ENCODE measurements around the gene GNAO1. TPM values are rescaled to one million over a fixed set of nuclear protein-coding genes. Genes with fewer than 3 reads are reported as not detected.

GNAO1 gene
- total and polyA plus RNA-seq, 5 donors from 2014 or later, result 3.0 TPM; not detected in 4

DNA sequence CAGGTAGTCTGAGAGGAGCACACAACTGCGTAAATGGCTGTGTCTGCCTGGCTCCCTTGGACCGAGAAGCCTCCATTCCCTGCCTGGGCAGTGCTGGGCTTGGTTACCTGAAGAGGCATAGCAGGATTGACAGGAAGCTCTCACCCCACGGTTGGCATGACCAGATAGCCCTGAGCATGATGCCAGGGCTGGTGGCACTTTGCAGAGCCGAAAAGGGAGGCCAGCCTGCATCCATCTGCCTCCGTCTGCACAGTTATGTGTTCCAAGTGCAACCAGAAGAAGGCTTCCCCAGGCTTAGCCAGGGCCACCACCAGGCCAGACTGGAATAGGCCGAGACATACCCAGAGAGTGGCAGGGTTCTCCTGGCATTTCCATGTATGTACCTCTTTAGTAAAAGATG, 36.6 kb downstream of the GNAO1 start:
- no peaks in the 10 kb centered on the region for H3K27me3 ChIP-seq (ENCODE audit: control insufficient read depth, insufficient read depth, low read length)
- DNase-seq (no peak), ATAC-seq (ENCODE audit: low read depth in 2 of 2) (no peak)
- H3K9me3 Mint-ChIP-seq, result peaks cover 0 to 1% (median 0%) of the 10 kb centered on the region in 7 donors
- H3K4me1 ChIP-seq (ENCODE audit: control insufficient read depth, insufficient read depth, low read length, poor library complexity, severe bottlenecking), result no peaks in the 10 kb centered on the region
- no peaks in the 10 kb centered on the region for H3K36me3 Mint-ChIP-seq
- no peak overlapping the region for H3K4me3 ChIP-seq (ENCODE audit: low read depth, low read length)
- H3K27me3 Mint-ChIP-seq, result no peaks in the 10 kb centered on the region
- H3K4me1 Mint-ChIP-seq, result peaks cover 0 to 11% (median 2%) of the 10 kb centered on the region in 4 donors
- no peak overlapping the region for H3K27ac ChIP-seq (ENCODE audit: insufficient read depth, low read length, poor library complexity, severe bottlenecking)
- H3K36me3 ChIP-seq (ENCODE audit: control insufficient read depth, insufficient read depth, low read length), result no peaks in the 10 kb centered on the region
- H3K4me3 Mint-ChIP-seq, result peak overlapping the region in 1 of 4 donors; percentile 7
- H3K9me3 ChIP-seq (ENCODE audit: control insufficient read depth in 2 of 2, low read length in 2 of 2), result no peaks in the 10 kb centered on the region
- H3K27ac Mint-ChIP-seq, result no peak overlapping the region

DNA sequence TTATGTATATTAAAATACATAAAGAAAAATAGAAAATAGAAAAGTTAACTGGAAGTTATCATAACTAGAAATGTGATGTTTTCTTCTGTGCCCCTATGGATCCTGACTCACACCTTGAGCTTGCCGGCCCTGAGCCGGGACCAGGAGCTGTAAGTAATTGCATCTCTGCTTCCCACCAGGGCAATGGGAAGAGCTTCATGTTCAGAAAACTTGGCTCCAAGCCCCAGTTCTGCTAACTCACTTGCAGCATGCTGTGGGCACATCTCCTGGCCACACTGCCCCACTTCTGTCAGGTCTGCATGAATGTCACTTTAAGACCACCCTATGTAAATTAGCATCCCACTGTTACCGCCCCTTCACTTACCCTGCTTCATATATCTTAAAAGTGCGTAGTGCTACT, 37.2 kb downstream of the GNAO1 start:
- no peaks in the 10 kb centered on the region for H3K4me1 ChIP-seq (ENCODE audit: control insufficient read depth, insufficient read depth, low read length, poor library complexity, severe bottlenecking)
- peaks cover 2% of the 10 kb centered on the region for H3K27me3 ChIP-seq (ENCODE audit: control insufficient read depth, insufficient read depth, low read length)
- ATAC-seq (ENCODE audit: low read depth in 2 of 2) (no peak), DNase-seq (no peak)
- H3K9me3 Mint-ChIP-seq, result peaks cover 0 to 1% (median 0%) of the 10 kb centered on the region in 7 donors
- H3K27ac ChIP-seq (ENCODE audit: insufficient read depth, low read length, poor library complexity, severe bottlenecking), result no peak overlapping the region
- no peaks in the 10 kb centered on the region for H3K27me3 Mint-ChIP-seq
- H3K9me3 ChIP-seq (ENCODE audit: control insufficient read depth in 2 of 2, low read length in 2 of 2), result no peaks in the 10 kb centered on the region
- H3K4me3 ChIP-seq (ENCODE audit: low read depth, low read length), result no peak overlapping the region
- H3K4me1 Mint-ChIP-seq, result peaks cover 0 to 11% (median 2%) of the 10 kb centered on the region in 4 donors
- no peak overlapping the region for H3K27ac Mint-ChIP-seq
- no peaks in the 10 kb centered on the region for H3K36me3 Mint-ChIP-seq
- H3K4me3 Mint-ChIP-seq, result no peak overlapping the region
- no peaks in the 10 kb centered on the region for H3K36me3 ChIP-seq (ENCODE audit: control insufficient read depth, insufficient read depth, low read length)

DNA sequence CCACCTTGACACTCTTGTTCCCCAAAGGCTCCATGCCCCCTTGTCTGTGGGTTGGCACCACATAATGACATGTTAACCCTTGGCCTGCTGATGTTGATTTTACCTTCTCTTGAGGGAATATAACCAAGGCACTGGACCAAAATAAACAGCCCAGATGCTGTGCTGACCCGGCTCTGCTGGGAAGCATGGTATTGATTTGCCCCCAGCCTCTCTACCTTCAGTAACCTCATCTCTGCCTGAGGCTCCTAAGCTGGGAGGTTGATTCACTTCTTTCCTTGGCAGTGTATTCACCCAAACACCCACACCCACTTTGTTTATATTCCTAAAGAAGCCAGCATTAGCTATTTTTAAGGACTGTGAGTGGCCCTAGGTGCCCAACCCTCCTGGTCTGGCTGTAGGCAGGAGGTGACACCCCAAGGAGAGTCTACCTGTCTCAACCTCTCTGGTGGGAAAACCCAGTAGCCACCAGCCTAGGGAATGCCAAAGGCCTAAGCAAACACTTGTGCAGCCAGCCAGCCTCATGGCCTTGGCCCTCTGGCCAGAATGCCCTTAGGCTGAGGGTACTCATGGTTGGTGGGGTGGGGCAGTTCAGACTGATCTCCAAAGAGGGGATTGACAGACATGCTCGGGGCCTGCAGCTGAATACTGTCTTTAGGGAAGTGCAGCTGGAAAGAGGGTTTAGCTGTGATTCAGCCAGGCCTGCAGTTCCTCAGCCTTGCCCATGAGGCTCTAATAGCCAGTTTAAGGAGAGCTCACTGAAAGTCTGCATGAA, 42.7 kb downstream of the GNAO1 start:
- no peaks in the 10 kb centered on the region for H3K4me1 ChIP-seq (ENCODE audit: control insufficient read depth, insufficient read depth, low read length, poor library complexity, severe bottlenecking)
- peaks cover 4% of the 10 kb centered on the region for H3K27me3 Mint-ChIP-seq
- no peak overlapping the region for H3K4me3 Mint-ChIP-seq
- no peaks in the 10 kb centered on the region for H3K36me3 ChIP-seq (ENCODE audit: control insufficient read depth, insufficient read depth, low read length)
- no peak overlapping the region for H3K27ac ChIP-seq (ENCODE audit: insufficient read depth, low read length, poor library complexity, severe bottlenecking)
- no peaks in the 10 kb centered on the region for H3K36me3 Mint-ChIP-seq
- H3K27me3 ChIP-seq (ENCODE audit: control insufficient read depth, insufficient read depth, low read length), result peaks cover 4% of the 10 kb centered on the region
- no peaks in the 10 kb centered on the region for H3K9me3 ChIP-seq (ENCODE audit: control insufficient read depth in 2 of 2, low read length in 2 of 2)
- H3K4me3 ChIP-seq (ENCODE audit: low read depth, low read length), result no peak overlapping the region
- no peak for ATAC-seq (ENCODE audit: low read depth in 2 of 2)
- H3K4me1 Mint-ChIP-seq, result no peaks in the 10 kb centered on the region
- DNase-seq, result no peak
- no peak overlapping the region for H3K27ac Mint-ChIP-seq
- no peaks in the 10 kb centered on the region for H3K9me3 Mint-ChIP-seq

DNA sequence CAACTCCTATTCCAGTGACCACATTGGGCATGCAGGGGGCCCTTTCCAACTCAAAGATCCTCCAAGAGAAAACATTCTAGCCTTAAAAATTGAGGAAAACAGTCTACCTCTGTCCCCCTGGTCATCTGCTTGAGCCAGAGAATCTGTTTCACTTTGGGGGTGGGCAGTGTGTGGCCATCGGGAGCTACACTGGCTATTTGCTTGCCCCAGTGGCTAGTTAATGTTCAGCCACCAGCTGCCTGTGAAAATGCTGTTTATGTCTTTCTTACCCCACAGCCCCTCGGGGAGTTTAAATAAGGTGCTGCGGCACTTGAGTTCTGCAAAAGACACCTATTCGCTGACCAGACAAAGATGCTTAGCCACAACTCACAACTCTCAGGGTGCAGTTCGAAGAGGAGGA, 43.4 kb downstream of the GNAO1 start:
- Mint-ChIP-seq H3K9me3 (no peaks in the 10 kb centered on the region), H3K27ac (no peak overlapping the region), H3K36me3 (no peaks in the 10 kb centered on the region), H3K27me3 (peaks cover 4% of the 10 kb centered on the region), H3K4me1 (no peaks in the 10 kb centered on the region), H3K4me3 (no peak overlapping the region)
- Histone ChIP-seq H3K4me3 (ENCODE audit: low read depth, low read length) (no peak overlapping the region), H3K9me3 (ENCODE audit: control insufficient read depth in 2 of 2, low read length in 2 of 2) (no peaks in the 10 kb centered on the region), H3K27ac (ENCODE audit: insufficient read depth, low read length, poor library complexity, severe bottlenecking) (no peak overlapping the region), H3K4me1 (ENCODE audit: control insufficient read depth, insufficient read depth, low read length, poor library complexity, severe bottlenecking) (no peaks in the 10 kb centered on the region), H3K36me3 (ENCODE audit: control insufficient read depth, insufficient read depth, low read length) (no peaks in the 10 kb centered on the region), H3K27me3 (ENCODE audit: control insufficient read depth, insufficient read depth, low read length) (peaks cover 4% of the 10 kb centered on the region)
- ATAC-seq (ENCODE audit: low read depth in 2 of 2) (no peak), DNase-seq (no peak)

DNA sequence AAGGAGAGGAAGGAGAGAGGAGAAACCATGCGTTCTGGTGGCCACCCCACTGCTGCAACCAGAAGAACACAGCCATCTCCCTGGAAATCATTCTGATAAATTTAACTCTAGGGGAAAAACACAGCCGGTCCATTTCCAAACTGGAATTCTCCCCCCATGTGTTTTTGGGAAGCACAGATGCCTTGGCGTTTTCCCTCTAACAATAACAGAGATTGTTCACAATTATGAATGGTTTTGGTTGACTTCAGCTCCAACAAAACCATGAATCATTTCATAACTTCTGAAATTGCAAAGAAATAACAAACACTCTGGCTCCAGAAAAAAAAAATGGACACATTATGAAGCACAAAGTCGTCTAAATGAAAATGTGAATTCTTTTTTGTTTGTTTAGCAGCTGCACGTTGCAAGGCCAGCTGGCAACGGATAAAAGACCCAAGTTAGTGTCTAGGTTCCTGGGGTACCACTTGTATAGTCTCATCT, 46.2 kb downstream of the GNAO1 start:
- no peaks in the 10 kb centered on the region for H3K4me1 ChIP-seq (ENCODE audit: control insufficient read depth, insufficient read depth, low read length, poor library complexity, severe bottlenecking)
- DNase-seq (no peak), ATAC-seq (ENCODE audit: low read depth in 2 of 2) (no peak)
- Mint-ChIP-seq H3K27ac (no peak overlapping the region), H3K4me1 (no peaks in the 10 kb centered on the region), H3K9me3 (no peaks in the 10 kb centered on the region), H3K27me3 (peaks cover 4% of the 10 kb centered on the region), H3K4me3 (no peak overlapping the region), H3K36me3 (no peaks in the 10 kb centered on the region)
- H3K36me3 ChIP-seq (ENCODE audit: control insufficient read depth, insufficient read depth, low read length), result no peaks in the 10 kb centered on the region
- no peaks in the 10 kb centered on the region for H3K9me3 ChIP-seq (ENCODE audit: control insufficient read depth in 2 of 2, low read length in 2 of 2)
- no peak overlapping the region for H3K27ac ChIP-seq (ENCODE audit: insufficient read depth, low read length, poor library complexity, severe bottlenecking)
- H3K4me3 ChIP-seq (ENCODE audit: low read depth, low read length), result no peak overlapping the region
- H3K27me3 ChIP-seq (ENCODE audit: control insufficient read depth, insufficient read depth, low read length), result peaks cover 4% of the 10 kb centered on the region

GRCh38 chr16:56238188-56238587, 46.9 kb downstream of the GNAO1 start:
- H3K36me3 Mint-ChIP-seq, result no peaks in the 10 kb centered on the region
- Histone ChIP-seq H3K27me3 (ENCODE audit: control insufficient read depth, insufficient read depth, low read length) (peaks cover 4% of the 10 kb centered on the region), H3K27ac (ENCODE audit: insufficient read depth, low read length, poor library complexity, severe bottlenecking) (no peak overlapping the region), H3K9me3 (ENCODE audit: control insufficient read depth in 2 of 2, low read length in 2 of 2) (no peaks in the 10 kb centered on the region), H3K4me3 (ENCODE audit: low read depth, low read length) (no peak overlapping the region), H3K4me1 (ENCODE audit: control insufficient read depth, insufficient read depth, low read length, poor library complexity, severe bottlenecking) (no peaks in the 10 kb centered on the region), H3K36me3 (ENCODE audit: control insufficient read depth, insufficient read depth, low read length) (no peaks in the 10 kb centered on the region)
- DNase-seq (no peak), ATAC-seq (ENCODE audit: low read depth in 2 of 2) (no peak)
- peaks cover 4% of the 10 kb centered on the region for H3K27me3 Mint-ChIP-seq
- no peak overlapping the region for H3K27ac Mint-ChIP-seq
- no peaks in the 10 kb centered on the region for H3K4me1 Mint-ChIP-seq
- no peaks in the 10 kb centered on the region for H3K9me3 Mint-ChIP-seq
- no peak overlapping the region for H3K4me3 Mint-ChIP-seq

DNA sequence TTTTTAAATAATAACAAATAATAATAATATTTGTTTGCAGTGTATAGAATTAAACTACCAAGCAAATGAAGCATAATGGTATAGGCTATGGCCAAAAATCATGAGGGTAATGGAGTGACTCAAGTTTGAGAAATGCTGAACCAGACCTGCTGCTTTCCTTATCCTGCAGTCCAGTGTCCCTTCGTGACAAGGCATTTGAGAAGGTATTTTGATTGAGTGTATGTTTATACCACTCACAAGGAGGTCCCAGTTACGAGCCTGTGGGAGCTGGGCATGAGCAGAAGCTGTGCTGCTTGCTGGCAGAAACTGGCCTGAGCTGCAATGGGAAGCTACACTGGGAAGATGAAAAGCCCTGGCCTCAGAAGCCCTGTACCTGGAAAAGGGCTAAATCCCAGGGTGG, 50.3 kb downstream of the GNAO1 start:
- ATAC-seq (ENCODE audit: low read depth in 2 of 2), result no peak
- Histone ChIP-seq H3K9me3 (ENCODE audit: control insufficient read depth in 2 of 2, low read length in 2 of 2) (no peaks in the 10 kb centered on the region), H3K27ac (ENCODE audit: insufficient read depth, low read length, poor library complexity, severe bottlenecking) (no peak overlapping the region), H3K36me3 (ENCODE audit: control insufficient read depth, insufficient read depth, low read length) (no peaks in the 10 kb centered on the region), H3K27me3 (ENCODE audit: control insufficient read depth, insufficient read depth, low read length) (no peaks in the 10 kb centered on the region), H3K4me1 (ENCODE audit: control insufficient read depth, insufficient read depth, low read length, poor library complexity, severe bottlenecking) (no peaks in the 10 kb centered on the region), H3K4me3 (ENCODE audit: low read depth, low read length) (no peak overlapping the region)
- Mint-ChIP-seq H3K27ac (no peak overlapping the region), H3K4me1 (no peaks in the 10 kb centered on the region), H3K4me3 (no peak overlapping the region), H3K9me3 (no peaks in the 10 kb centered on the region), H3K36me3 (no peaks in the 10 kb centered on the region), H3K27me3 (peaks cover 4% of the 10 kb centered on the region)
- DNase-seq, result no peak

GRCh38 chr16:56242740-56243139, 51.5 kb downstream of the GNAO1 start:
- Histone ChIP-seq H3K9me3 (ENCODE audit: control insufficient read depth in 2 of 2, low read length in 2 of 2) (no peaks in the 10 kb centered on the region), H3K4me3 (ENCODE audit: low read depth, low read length) (no peak overlapping the region), H3K36me3 (ENCODE audit: control insufficient read depth, insufficient read depth, low read length) (no peaks in the 10 kb centered on the region), H3K27ac (ENCODE audit: insufficient read depth, low read length, poor library complexity, severe bottlenecking) (no peak overlapping the region), H3K4me1 (ENCODE audit: control insufficient read depth, insufficient read depth, low read length, poor library complexity, severe bottlenecking) (no peaks in the 10 kb centered on the region), H3K27me3 (ENCODE audit: control insufficient read depth, insufficient read depth, low read length) (no peaks in the 10 kb centered on the region)
- no peak for ATAC-seq (ENCODE audit: low read depth in 2 of 2)
- no peaks in the 10 kb centered on the region for H3K36me3 Mint-ChIP-seq
- DNase-seq, result no peak
- H3K27me3 Mint-ChIP-seq, result peaks cover 4% of the 10 kb centered on the region
- H3K4me1 Mint-ChIP-seq, result no peaks in the 10 kb centered on the region
- no peak overlapping the region for H3K4me3 Mint-ChIP-seq
- no peaks in the 10 kb centered on the region for H3K9me3 Mint-ChIP-seq
- no peak overlapping the region for H3K27ac Mint-ChIP-seq

Data from CD4-positive, CD25-positive, alpha-beta regulatory T cell (primary cell).